SH-SY5Y (cell line): Measurements from ENCODE around the gene NAA80.

Source experiments
- GATA2 ChIP-seq: IDR thresholded peaks from 2 replicates; pipeline ENCODE4 v1.6.1; 2011; ENCODE audit warnings: mild to moderate bottlenecking, low read depth, low read length
- GATA3 ChIP-seq: IDR thresholded peaks from 2 replicates; pipeline ENCODE4 v1.6.1; 2011; ENCODE audit warnings: low read depth, mild to moderate bottlenecking, low read length, moderate library complexity

The NAA80 gene, protein sequence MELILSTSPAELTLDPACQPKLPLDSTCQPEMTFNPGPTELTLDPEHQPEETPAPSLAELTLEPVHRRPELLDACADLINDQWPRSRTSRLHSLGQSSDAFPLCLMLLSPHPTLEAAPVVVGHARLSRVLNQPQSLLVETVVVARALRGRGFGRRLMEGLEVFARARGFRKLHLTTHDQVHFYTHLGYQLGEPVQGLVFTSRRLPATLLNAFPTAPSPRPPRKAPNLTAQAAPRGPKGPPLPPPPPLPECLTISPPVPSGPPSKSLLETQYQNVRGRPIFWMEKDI

DNA sequence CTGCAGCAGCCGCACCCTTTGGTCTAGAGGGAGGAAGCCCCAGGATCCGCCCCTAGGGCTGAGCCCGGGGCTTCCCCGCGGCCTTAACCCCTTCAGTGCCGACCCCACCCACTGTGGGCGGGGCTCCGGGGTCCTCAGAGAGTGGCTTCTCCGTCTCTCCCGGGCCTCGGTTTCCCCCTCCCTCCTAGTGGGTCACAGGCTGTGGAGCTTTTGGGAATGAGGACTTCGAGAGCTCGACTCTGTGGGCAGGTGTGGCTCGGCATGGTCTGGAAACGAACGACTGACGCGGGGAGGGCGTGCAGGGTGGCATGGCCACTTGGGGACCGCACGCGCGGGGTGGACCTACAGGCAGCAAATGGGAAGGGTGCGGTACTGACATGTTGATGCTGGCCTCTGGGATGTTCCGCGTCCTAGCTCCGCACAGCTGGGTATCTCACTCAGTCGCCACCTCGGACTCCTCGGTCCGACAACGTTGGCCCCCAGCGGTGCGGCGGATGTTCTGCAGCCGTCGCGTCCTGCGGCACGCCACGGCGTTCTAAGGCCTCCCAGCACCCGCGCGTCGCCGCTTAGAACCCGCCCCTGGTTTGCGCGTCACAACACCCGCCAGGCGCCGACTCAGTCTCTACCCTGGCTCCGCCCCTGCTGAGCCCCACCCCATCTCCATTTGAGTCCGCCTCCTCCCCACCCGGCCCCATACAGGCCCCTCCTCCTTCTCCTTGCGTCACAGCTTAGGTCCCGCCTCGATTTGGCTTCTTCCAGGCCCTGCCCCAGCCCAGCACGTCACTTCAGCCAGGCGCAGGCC lies at the start of gene NAA80, which contains the start of gene HYAL3:
Gene NAA80 (minus strand): TSS at position 570 of the 802 bp plus-strand sequence. CDS start 1,942 bp downstream, outside the sequence.
Gene HYAL3 (minus strand): TSS at position 570 of the 802 bp plus-strand sequence. CDS start 3,803 bp downstream, outside the sequence.
- TF ChIP-seq GATA2, result no peak
- TF ChIP-seq GATA3, result no peak

DNA sequence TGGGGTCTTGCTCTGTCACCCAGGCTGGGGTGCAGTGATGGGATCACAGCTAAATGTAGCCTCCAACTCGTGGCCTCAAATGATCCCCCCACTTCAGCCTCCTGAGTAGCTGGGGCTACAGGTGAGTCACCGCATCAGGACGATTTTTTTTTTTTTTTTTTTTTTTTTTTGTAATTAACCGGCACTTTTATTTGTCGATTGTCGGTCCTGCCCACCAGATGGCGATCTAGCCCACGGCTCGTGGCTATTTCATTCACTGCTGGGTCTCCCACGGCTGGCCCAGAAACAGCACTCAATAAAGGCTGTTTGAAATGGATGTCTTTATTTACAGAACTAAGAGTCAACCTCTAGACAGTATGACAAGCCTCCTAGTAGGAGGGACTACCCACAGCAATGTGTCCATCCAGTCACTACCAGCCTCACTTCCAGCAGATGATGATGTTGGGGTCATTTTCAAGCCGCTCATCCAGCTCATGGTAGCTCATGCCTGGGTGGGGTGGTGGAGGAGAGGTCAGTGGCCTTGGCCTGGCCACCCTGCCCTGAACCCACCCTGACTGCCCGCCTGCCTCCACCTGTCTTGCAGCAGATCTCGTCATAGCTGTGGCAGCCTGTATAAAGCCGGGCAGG lies 48.1 kb upstream of the NAA80 start:
- TF ChIP-seq GATA3 (no peak), GATA2 (no peak)

GRCh38 chr3:50345586-50346234 lies 46.5 kb upstream of the NAA80 start, which contains the start of gene ZMYND10:
ZMYND10 (minus strand) TSS chr3:50345732; CDS start chr3:50345579, 153 bp downstream.
- no peak for TF ChIP-seq GATA3
- TF ChIP-seq GATA2, result no peak

- TF ChIP-seq GATA3, result no peak
- TF ChIP-seq GATA2, result no peak
Observed at GRCh38 chr3:50345008-50345407, 45.8 kb upstream of the NAA80 start.

DNA sequence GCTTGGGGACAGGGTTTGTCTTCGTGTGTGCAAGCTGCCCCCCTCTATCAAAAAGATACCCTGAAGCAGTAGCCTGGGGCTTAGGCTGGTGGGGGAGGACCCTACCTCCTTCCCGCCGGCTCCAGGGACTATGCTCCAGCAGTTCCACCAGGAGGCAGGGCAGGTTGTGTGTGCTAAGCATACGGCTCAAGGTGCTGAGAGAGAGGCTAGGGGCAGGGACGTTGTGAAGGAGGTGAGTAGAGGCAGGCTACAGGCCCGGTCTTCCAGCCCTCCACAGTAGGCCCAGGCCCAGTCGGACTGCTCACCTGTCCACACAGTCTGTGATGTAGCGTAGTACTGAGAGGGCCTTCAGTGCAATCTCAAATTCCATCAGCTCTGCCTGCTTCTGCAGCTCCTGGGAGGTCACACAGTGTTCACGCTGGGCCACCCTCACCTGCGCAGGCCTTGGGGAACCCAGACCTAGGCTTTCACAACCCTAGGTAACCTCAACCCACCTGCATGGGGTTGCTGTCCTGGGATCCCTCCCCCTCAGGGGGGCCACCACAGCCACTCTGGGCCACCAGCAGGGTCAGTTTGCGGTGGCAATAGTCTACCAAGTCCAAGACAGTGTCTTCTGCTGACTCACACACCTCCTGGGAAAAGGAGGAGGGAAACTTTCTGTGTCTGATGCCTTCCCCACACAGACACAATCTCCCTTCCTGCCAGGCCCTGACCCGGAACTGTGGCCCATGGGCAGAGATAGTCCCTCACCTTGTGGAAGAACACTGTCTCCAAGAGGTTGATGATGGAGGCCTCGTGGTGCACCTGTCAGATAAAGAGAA lies 43.8 kb upstream of the NAA80 start:
- TF ChIP-seq GATA2, result no peak
- TF ChIP-seq GATA3, result no peak

- TF ChIP-seq GATA3, result no peak
- no peak for TF ChIP-seq GATA2
Observed at GRCh38 chr3:50341996-50342650, 42.9 kb upstream of the NAA80 start.

DNA sequence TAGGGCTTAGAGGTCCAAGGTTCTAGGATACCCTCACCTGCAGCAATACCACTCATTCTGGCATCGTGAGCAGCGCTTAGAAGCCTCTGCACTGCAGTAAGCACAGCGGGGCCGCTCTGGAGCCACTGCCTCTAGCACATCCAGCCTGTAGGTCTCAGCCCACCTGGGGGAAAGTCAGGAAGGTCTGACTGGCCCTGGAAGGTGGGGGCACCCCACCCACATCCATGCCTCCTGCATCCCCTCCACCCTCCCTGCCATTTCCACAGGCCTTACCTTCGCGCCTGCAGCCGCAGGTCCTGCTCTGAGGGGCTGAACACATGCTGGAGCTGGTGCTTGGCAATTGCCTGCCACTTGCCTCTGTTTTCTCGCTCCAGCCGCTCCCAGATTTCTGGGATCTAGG lies 42.3 kb upstream of the NAA80 start:
- TF ChIP-seq GATA2, result no peak

- TF ChIP-seq GATA2, result no peak
- no peak for TF ChIP-seq GATA3
Observed at GRCh38 chr3:50340448-50341329, 41.5 kb upstream of the NAA80 start, which contains the start of gene RASSF1. RASSF1 (minus strand) TSS chr3:50340836; CDS start chr3:50340805, 31 bp downstream.

- TF ChIP-seq GATA3 (no peak), GATA2 (no peak)
Observed at GRCh38 chr3:50340147-50340447, 40.9 kb upstream of the NAA80 start.

GRCh38 chr3:50339485-50340146 lies 40.4 kb upstream of the NAA80 start:
- TF ChIP-seq GATA2, result no peak
- TF ChIP-seq GATA3, result no peak

DNA sequence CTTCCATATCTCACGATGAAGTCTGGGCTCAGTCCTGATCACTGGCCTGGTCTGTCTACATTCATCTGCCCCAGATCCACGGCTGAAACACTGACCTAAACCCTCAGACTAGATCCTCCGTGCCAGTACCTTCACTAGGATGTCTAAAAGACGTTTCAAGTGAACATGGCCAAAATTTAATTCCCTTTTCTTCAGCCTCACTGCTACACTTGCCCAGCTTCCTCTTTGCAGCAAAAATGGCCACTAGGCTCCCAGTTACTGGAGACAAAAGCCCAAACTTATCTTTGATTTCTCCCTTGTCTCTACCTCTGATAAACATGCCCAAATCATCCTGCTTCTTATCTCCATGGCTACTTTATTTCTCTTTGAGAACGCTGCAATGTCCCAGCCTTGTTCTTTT lies 39.8 kb upstream of the NAA80 start:
- TF ChIP-seq GATA3, result no peak
- TF ChIP-seq GATA2, result no peak

DNA sequence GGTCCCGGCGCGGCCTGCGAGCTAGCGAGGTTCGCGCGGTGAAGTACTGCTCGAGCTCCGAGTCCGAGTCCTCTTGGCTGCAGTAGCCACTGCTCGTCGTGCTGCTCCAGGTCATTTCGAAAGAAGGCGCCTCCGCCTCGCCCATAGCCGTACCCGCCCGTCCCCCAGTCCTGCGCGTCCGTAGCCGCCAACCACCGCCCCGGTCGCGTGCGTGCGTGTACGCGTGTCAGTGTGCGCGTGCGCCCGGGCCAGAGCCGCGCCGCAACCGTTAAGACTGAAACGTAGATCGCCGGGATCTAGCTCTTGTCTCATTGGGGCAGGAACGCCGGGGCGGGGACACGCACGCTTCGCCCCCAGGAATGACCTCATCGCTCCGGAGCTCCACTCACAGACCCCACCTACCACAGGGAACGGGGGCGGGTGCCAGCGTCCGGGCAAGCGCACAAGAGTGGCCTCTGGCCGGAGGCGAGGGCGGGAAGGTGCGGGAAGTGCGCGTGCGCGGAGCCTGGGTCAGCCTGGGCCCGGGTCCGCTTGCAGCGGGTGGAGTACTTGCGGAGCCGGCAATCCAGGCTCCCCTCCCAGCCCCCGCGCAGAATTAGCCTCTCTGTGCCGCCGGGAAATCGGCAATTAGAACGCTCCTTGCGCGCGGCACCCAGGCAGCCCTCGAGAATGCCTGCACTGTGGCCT lies 38.1 kb upstream of the NAA80 start:
- no peak for TF ChIP-seq GATA3
- TF ChIP-seq GATA2, result peak; percentile 25; the same call in 1 of the 2 replicates
